HG03520 (cell line): ENCODE results near the gene HSPG2.
"Not testable (repeated sequence)": the region's sequence is repeated elsewhere in the genome, so short reads cannot be mapped to it uniquely, and the experiment has no call there.

Experiments
- ATAC-seq: cut with Tn5 transposase; IDR thresholded peaks from one replicate; pipeline ENCODE4 v1.9.1; 2021; ENCODE audit warnings: mild to moderate bottlenecking, moderate library complexity; ENCODE audit not compliant: unreplicated experiment

HSPG2 gene

DNA sequence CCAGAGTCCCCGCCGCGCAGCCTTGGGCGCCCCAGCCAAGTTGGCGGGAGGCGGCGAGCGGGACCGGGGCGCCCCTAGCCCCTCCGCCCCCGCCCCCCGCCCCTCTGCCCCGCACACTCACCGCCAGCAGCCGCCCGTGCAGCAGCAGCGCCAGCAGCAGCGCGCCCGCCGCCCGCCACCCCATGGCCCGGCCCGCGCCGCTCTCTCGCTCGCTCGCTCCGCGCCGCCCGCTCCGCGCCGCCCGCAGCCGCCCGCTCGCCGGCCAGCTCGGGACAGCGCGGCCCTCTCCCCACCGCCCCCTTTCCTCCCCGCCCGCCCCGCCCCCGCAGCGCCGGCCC lies at the start of gene HSPG2:
HSPG2 (minus strand) TSS at position 277 of the 338 bp plus-strand sequence; CDS start at position 184, 93 bp downstream.
- ATAC-seq, result no peak

GRCh38 chr1:21986386-21986785 lies 49.3 kb upstream of the HSPG2 start:
- ATAC-seq, result not testable (repeated sequence)

GRCh38 chr1:21985893-21986292 lies 48.8 kb upstream of the HSPG2 start:
- not testable (repeated sequence) for ATAC-seq

GRCh38 chr1:21983539-21983938 lies 46.4 kb upstream of the HSPG2 start:
- not testable (repeated sequence) for ATAC-seq

DNA sequence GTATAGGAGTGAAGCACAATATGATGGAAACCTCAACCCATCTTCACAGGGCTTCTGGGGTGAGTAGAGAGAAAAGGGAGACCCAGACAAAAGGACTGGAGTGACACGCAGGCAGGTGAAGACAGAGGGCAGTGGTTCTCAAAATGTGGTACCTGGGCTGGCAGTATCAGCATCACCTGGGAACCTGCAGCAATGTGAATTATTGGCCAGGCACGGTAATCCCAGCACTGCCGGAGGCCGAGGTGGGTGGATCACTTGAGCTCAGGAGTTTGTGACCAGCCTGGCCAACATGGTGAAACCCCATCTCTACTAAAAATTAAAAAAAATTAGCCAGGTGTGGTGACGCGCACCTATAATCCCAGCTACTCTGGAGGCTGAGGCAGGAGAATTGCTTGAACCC lies 45.0 kb upstream of the HSPG2 start:
- not testable (repeated sequence) for ATAC-seq

- not testable (repeated sequence) for ATAC-seq
These were observed 44.1 kb upstream of the HSPG2 start for GRCh38 chr1:21981253-21981652.

DNA sequence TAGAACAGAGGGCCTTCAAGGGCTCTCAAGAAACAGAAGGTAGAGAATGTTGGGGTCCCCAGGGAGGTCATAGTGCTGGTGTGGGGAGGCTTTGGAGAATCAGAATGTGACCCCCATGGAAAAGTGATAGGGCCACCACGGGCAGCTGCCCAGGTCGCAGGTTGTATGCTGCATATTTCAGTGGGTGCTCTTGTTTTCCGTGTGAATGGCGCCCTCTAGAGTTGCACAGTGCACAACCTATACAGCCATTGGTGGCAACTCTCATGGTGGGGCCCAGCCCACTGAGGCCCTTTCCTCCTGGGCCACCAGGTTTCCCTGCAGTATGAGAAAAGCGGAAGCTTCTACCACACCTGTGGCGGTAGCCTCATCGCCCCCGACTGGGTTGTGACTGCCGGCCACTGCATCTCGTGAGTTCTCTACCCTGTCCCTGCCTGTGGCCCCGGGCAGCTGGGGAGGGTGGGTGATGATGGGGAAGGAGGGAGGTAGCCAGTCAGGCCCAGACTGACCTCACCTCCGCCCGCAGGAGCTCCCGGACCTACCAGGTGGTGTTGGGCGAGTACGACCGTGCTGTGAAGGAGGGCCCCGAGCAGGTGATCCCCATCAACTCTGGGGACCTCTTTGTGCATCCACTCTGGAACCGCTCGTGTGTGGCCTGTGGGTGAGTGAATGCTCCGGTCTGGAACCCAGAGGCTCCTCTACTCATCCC lies 43.6 kb upstream of the HSPG2 start:
- not testable (repeated sequence) for ATAC-seq

DNA sequence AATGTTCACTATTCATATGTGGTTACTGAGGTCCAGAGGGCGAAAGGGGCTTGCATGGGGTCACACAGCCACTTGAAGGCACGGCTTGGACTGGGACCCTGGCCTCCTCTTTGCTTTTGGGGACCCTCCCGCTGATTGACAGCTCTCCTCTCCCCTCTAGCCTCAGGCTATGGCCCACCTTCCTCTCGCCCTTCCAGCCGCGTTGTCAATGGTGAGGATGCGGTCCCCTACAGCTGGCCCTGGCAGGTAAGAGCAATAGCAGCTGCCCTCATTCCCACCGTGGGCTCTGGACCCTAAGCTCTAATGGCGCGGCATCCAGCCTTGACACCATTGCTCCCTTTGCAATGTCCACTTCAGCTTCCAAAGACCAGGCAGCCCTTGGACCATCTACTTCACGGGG lies 41.1 kb upstream of the HSPG2 start:
- ATAC-seq, result not testable (repeated sequence)

- not testable (repeated sequence) for ATAC-seq
These were observed 39.7 kb upstream of the HSPG2 start, which contains the start of gene CELA3B for GRCh38 chr1:21976703-21977239. Gene CELA3B (plus strand): TSS chr1:21977022. CDS start chr1:21977040, 18 bp downstream.

DNA sequence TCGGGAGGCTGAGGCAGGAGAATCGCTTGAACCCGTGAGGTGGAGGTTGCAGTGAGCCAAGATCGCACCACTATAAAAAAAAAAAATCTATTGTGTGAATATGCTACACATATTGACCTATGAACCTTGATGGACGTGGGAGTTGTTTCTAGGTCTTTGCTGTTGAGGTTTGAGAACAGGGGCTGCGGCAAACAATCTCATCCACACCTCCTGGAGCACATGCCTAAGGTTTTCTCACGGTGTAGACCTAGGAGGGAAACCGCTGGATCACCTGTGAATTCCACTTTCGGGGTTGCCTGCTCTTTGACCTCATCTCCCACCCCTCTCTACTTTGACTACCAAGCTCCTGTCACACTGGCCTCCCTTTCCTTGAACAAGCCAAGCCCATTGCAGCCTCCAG lies 38.2 kb upstream of the HSPG2 start:
- ATAC-seq, result not testable (repeated sequence)

DNA sequence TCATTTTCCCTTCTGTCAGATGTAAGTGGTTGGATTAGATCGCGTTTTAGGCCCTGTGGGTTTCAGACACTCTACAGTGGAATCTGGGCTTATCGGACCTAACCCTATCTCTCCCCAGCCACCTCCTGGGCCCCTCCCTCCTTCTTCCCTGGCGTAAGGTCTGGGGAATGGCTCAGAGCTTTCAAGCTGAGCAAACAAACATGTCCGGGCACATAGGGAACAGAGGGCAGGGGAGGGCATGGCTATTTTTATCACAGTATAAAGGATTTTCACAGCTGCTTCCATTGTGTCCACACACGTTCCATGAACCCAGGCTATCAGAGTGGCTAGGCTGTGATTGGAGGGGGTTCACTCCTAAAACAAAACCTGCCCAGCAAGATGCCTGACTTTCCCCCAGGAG lies 37.6 kb upstream of the HSPG2 start:
- not testable (repeated sequence) for ATAC-seq

DNA sequence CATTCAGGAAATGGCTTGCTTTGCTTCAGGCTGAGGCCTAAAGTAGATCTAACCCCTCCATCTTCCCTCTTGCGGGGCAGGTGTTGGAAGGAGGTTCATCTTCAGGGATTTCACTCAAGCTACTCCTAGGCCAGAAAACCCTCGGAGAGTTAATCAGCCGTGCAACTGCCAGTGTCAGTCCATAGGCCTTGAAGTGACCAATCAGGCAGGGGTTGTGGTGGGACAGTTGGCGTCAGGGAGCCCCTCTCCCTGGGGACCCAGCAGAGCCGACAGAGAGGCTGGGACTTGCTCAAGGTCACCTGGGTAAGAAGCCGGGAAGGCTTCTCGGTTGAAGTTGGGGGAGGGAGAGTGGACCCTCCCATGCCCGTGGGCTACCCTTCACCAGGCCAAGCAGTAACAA lies 36.8 kb upstream of the HSPG2 start:
- ATAC-seq, result not testable (repeated sequence)

DNA sequence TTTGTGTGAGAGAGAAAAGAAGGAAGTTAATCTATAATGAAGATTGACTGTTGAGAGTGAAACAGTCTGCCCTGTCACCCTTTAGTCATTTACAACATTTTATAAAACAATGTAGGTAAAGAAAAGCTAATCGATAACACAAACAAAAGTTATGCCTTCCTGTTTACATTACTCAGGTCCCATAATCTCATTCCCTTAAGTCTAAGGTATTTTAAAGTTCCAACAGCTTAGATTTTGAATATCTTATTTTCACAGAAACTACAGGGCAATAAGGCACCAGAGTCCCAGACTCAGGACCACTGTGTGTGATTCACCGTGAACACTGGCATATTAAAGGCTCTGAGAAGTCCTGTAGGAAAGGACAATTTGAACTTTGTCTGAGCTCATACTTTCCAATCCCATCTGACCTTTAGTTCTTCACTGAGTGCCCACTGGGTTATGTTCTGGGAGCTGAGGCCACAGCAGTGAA lies 35.9 kb upstream of the HSPG2 start:
- ATAC-seq, result not testable (repeated sequence)

DNA sequence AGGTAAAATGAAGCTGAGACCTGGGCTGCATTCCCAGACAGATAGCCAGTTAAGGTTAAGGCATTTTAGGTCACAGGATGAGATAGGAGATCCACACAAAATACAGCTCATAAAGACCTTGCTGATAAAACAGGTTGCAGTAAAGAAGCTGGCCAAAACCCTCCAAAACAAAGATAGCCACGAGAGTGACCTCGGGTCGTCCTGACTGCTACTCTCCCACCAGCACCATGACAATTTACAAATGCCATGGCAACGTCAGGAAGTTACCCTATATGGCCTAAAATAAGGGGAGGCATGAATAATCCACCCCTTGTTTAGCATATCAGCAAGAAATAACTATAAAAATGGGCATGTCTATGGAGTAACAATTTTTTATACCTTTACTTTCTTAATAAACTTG lies 33.4 kb upstream of the HSPG2 start:
- not testable (repeated sequence) for ATAC-seq

GRCh38 chr1:21969066-21969465 lies 32.0 kb upstream of the HSPG2 start:
- not testable (repeated sequence) for ATAC-seq

DNA sequence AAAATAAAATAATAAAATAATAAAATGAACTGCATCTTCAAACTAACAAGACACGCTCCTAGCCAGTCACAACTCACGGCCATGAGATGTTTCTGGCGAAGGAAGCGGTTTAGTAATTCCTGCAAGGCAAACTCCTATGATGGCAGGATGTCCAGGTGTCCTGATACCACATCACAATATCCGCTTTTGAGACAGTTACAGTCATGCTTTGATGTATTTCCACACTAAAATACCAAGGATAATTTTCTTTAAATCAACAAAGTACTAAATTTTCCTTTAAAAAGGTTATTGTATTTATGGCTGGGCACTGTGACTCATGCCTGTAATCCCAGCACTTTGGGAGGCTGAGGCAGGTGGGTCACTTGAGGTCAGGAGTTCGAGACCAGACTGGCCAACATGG lies 30.1 kb upstream of the HSPG2 start:
- not testable (repeated sequence) for ATAC-seq

DNA sequence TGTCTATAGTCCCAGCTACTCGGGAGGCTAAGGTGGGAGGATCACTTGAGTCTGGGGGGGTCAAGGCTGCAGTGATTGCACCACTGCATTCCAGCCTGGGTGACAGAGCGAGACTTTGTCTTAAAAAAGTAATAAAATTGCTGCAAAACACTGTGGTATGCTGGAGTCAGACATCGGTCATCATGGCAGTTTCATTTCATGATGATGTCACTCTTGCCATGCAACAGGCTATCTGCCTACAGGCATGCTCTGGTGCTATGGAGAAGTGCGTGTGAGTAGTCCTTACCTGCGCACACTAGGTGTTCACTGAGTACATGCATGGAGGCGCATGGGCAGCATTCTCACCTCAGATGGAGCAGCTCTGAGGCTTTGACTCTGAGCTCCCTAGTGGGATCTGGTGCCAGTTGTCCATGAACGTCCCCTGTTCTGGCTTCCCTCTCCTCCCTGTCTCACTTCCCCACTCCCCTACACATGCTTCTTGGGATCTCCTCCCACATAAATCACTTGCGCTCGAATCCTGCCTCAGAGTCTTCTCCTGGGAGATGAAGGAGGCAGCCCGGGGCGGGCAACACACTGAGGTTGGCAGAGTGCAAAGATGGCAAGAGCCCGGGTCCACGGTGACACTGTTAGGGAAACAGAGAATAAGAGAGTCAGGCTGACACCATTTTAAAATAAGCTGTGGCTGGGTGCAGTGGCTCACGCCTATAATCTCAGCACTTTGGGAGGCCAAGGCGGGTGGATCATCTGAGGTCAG lies 29.3 kb upstream of the HSPG2 start:
- no peak for ATAC-seq

GRCh38 chr1:21963477-21964217 lies 26.5 kb upstream of the HSPG2 start:
- ATAC-seq, result no peak

DNA sequence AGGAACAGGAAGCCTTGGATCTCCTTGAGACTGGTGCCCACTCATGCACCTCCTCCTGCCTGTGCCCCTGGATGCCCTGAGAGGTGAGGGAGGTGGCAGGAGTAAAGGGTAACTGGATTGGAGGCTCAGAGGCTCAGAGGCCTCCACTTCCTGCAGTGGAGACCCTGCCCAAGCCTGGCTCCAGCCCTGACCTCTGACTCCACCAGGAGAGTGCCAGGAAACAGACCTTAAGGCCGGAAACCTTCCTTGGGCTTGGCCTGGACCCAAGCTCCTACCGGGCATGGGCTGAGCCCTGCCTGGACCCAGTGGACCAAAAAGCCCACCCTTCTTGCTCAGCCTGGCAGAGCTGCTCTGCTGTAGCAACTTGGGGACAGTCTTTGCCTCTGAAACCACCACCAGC lies 24.7 kb upstream of the HSPG2 start:
- ATAC-seq, result no peak

DNA sequence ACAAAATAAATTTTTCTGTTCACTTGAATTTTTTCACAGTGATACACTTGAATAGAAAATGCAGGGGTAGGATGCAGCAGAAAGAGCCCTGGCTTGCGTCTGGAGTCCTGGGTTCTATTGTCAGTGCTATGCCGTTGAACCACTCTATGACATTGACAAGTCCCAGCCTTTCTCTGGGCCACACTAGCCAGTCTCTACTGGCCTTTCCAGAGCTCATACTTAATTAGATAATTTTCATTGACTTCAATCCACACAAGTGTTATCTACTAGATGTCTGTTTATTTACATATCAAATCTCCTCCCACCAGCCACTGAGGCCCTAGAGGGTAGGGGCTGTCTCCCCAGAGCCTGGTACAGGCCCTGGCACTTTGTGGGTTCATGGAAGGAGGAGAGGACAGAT lies 24.2 kb upstream of the HSPG2 start:
- ATAC-seq, result no peak
